Jurkat, Clone E6-1 (cell line): ENCODE measurements around the gene KLK14.

Experiments
- DNase-seq: peaks from one replicate; pipeline ENCODE4 v3.0.0-alpha.2; 2011; ENCODE audit warnings: low read depth, low spot score
- H3K4me3 ChIP-seq: 2 replicates; pipeline ENCODE4 v1.5.1; 2011; ENCODE audit warnings: mild to moderate bottlenecking, low read length, control low read depth, moderate library complexity

Gene KLK14

DNA sequence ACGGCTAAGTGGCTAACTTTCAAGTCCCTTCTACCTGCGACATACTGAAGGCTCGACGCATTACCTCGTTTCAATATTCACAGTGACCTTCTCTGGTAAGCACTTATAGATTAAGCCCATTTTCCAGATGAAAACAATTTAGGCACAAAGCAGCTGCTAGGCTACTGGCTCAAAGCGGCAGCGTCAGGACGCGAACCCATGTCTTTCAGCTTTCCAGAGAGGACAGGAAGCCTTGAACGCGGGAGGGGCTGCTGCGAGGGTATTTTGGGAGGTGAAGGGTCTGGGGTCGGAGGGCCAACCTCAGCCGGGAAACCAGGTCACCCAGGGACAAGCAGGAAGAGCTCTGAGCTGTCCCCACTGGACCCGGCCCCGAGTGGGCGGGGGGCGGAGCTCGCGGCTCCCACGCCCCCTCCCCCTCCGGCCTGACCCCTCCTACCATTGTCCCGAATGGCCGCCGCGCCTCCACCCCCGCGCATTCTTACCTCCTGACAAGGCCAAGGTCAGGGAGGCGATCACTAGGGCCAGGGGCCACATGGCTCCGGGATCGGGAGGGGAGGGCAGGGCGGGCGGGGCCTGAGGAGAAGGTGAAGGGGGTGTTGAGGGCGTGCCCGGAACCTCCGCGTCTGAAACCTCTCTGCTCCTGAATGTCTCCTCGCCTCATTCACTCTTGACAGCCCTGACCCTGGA is 18.0 kb downstream of the KLK14 start, which contains the start of gene KLK13:
TSS of gene KLK13 (minus strand) at position 559 of the 687 bp plus-strand sequence. CDS start at position 534, 25 bp downstream.
- peak within 1 kb of the TSS; percentile 39 for H3K4me3 ChIP-seq
- no peak for DNase-seq

- no peak overlapping the region for H3K4me3 ChIP-seq
- no peak for DNase-seq
Observed at GRCh38 chr19:51063664-51064063, 19.0 kb downstream of the KLK14 start.

DNA sequence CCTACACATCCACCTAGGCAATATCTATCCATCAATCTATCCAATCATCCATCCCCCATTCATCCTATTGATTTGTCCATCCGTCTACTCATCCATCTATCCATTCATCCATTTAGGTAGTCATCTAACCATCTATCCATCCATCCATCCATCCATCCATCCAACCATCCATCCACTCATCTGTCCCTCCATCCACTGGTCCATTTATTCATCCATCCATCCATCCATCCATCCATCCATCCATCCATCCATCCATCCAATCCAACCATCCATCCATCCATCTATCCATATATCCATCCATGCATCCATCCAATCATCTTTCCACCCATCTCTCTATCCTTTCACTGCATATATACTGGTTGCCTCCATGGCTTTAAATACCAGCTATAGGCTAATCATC is 21.7 kb downstream of the KLK14 start:
- DNase-seq, result no peak
- no peak overlapping the region for H3K4me3 ChIP-seq

- no peak overlapping the region for H3K4me3 ChIP-seq
- DNase-seq, result no peak
Observed at GRCh38 chr19:51060336-51060735, 22.4 kb downstream of the KLK14 start.

GRCh38 chr19:51059715-51060114 is 23.0 kb downstream of the KLK14 start:
- no peak for DNase-seq
- H3K4me3 ChIP-seq, result no peak overlapping the region

- H3K4me3 ChIP-seq, result no peak overlapping the region
- DNase-seq, result no peak
Observed at GRCh38 chr19:51055866-51056265, 26.8 kb downstream of the KLK14 start.

GRCh38 chr19:51047031-51047335 is 35.7 kb downstream of the KLK14 start:
- DNase-seq, result no peak
- H3K4me3 ChIP-seq, result no peak overlapping the region

DNA sequence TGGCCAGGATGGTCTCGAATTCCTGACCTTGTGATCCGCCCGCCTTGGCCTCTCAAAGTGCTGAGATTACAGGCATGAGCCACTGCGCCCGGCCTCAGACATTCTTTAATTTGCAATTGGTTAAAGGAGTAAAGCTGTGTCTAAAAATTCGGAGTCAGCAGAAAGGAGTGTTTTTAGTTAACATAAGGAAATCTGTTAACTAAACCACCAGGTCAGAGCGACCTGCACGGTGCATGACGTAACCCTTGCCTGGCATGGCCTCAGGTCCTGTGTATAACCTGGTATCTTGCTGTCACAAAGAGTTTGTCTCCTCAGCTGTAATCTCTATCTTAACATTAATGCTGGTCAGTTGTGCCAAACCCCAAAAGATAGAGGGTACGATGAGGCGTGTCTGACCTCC is 38.4 kb downstream of the KLK14 start:
- no peak overlapping the region for H3K4me3 ChIP-seq
- DNase-seq, result no peak

DNA sequence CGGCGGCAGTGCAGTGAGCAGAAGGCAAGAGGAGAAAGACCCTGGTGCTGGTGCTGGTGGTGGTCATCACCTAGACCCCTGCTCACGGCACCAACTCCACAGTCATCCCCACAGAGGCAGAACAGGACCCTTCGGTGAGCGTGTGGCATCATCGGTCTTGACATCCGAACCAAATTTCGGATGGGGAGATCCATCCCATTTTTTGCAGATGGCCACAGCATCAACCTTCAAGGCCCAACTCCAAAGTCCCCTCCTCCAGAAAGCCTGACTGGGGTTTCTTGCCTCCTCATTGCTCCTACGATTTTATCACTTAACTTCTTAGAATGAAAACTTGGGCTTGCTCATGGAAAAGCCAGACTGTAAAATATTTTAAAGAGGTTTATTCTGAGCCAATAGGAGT is 39.2 kb downstream of the KLK14 start:
- no peak for DNase-seq
- no peak overlapping the region for H3K4me3 ChIP-seq

DNA sequence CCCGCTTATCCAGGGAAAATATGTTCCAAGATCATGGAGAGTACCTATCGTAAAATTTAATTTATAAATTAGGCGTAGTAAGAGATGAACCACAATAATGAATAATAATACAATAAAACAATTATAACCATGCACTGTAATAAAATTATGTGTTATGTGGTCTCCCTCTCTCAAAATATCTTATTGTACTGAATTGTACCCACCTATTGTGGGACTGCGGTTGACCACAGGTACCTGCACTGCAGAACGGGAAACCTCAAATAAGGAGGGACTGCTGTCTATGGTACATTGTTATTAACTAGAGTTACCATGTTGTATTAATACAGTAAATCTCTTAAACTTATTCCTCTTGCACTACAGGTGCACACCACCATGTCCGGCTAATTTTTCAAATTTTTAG is 42.5 kb downstream of the KLK14 start:
- peak; percentile 49 for DNase-seq
- no peak overlapping the region for H3K4me3 ChIP-seq

DNA sequence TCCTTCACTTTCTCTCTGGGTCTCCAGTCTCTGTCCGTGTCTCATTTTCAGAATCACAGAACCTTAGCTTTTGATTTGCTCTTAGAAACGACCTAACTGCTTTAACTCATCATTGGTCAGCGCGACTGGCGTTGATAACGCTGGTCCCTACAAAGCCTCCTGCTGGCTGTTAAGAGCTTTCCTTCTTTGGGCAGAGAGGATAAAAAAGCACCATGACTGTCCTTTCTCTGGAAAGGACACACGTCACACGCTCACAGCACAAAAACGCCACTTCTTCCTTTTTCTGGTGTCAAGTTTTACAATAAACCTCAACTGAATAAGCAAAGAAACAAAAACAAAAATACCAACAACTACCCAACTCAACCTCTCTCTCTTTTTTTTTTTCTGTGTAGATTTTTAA is 46.2 kb downstream of the KLK14 start:
- no peak overlapping the region for H3K4me3 ChIP-seq
- DNase-seq, result no peak

DNA sequence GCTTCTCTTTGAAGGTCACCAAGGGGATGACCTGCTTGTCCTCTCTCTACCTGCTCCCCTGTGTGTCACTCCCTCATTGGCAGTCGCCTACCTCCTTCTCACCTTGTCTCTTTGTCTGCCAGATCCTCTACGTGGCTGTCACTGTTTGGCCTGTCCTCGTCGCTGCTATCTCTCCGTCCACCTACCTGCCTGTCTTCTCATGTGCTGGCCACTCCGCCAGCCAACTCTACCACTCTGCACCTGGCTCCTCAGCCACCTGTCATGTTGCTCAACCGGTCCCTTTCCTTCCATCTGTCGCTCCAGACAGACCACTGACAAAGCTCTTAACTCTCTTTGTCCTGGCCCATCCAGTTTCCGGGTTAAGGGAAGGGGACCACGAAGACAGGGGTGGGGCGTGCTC is 48.0 kb downstream of the KLK14 start, which contains the start of gene KLK12:
TSS of gene KLK12 (minus strand) at position 299 of the 400 bp plus-strand sequence. CDS start 381 bp downstream, outside the sequence.
- no peak for DNase-seq
- H3K4me3 ChIP-seq, result no peak within 1 kb of the TSS

- no peak for DNase-seq
- H3K4me3 ChIP-seq, result no peak overlapping the region
Observed at GRCh38 chr19:51031880-51032225, 50.8 kb downstream of the KLK14 start.

GRCh38 chr19:51031220-51031879 is 51.3 kb downstream of the KLK14 start:
- no peak overlapping the region for H3K4me3 ChIP-seq
- no peak for DNase-seq

DNA sequence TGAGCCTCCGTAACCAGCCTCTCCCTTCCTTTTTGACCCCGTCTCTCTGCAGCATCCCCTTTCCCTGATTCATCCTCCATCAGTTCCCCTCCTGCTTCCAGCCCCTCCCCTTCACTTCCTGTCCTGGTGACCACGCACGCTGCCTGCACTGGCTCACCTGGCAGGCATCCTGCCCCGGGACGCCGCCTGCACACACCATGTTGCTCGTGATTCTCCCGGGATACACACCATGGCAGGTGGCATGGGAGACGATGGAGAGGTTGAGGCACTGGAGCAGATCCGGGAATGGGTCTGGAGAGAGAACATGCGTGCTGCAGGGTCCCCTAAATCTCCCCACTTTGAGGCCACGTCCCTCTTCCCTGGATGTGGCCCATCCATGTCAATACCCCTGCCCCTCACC is 52.1 kb downstream of the KLK14 start:
- H3K4me3 ChIP-seq, result no peak overlapping the region
- DNase-seq, result no peak

GRCh38 chr19:51029718-51030117 is 53.0 kb downstream of the KLK14 start:
- peak; percentile 9 for DNase-seq

More at GRCh38 chr19:51029718-51030117, 53.0 kb downstream of the KLK14 start:
- no peak overlapping the region for H3K4me3 ChIP-seq
